HG02840 (cell line): ENCODE measurements around the gene CNBP.
A peak's percentile ranks its signal among the peaks of the same experiment; 100 is the strongest.
"Not testable (repeated sequence)": the region's sequence is repeated elsewhere in the genome, so short reads cannot be mapped to it uniquely, and the experiment has no call there.

ENCODE experiments used
- ATAC-seq: cut with Tn5 transposase; IDR thresholded peaks from one replicate; pipeline ENCODE4 v1.9.1; 2021; ENCODE audit warnings: mild to moderate bottlenecking, moderate library complexity, moderate number of reproducible peaks; ENCODE audit not compliant: unreplicated experiment, low FRiP score

The CNBP gene

DNA sequence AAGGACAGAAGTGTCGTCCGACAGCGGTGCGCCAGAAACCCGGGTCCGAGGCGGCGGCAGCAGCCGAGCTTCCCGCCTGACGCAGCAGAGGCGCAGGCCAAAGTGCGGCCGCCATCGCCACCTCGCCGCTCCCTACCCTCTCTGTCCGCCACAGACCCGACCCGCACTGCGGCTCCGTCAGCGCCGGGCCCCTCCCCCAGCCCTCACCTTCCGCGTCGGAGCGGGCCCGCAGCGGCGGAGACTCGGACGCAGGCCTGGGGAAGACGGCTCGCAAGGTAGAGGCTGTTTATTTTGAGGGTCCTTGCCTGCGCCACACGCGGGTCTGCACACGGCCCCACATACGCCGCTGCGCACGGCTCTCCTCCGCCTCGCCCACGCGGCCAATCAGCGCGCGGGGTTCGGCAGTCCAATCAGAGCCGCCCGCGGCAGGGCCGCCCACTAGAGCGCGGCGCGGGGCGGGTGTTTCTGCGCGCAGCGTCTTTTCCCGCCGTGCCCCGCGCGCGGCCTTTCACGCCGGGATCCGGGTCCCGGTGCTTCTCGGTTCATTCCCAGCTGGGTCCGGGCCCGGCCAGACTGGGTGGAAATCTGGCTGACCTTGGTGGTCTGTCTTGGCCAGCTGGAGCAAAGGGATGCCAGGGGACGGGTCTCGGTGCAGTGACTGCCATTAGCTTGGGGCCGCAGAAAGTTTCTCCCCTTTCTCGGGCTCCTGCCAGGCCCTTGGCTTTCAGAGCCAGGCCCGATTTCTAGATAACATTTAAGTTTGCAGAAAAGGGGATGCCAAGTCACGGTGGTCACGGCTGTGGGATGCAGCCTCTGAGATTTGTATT is at the start of gene CNBP:
Gene CNBP (minus strand): TSS at position 328 of the 827 bp plus-strand sequence. CDS start 12,139 bp downstream, outside the sequence.
- ATAC-seq = peak; percentile 90

DNA sequence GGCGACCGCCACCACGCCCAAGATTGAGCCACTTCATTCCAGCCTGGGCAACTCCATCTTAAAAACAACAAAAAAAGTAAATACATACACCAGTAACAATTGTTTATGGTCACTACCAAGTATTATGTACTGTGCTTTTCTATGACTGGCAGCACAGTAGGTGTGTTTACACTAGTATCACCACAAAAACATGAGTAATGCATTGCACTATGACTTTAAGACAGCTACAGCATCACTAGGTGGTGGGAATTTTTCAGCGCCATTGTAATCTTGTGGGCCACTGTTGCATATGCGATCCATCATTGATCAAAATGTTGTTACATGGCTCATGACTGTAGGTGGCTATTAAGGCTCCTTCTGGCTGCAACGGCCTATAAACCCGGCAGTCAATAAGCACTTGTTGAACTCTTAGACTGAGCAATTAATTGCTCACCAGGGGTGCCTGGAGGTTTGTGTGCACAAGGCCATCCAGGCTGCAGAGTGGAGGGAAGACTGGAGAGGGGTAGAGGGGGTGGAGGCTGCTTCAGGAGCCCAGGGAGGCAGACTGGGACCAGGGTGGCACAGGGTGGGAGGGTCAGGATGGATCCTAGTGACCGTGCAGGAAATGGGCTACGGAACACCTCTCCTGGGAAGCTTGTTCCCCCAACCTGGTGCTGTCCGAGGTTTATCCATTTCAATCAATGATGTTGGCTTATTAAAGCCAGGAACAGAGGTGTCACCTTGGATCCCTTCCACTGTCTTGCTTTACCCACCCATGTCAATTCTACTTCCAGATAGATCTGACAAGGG is 47.8 kb upstream of the CNBP start:
- no peak for ATAC-seq

- no peak for ATAC-seq
Measured at GRCh38 chr3:129230311-129231019, 46.8 kb upstream of the CNBP start.

DNA sequence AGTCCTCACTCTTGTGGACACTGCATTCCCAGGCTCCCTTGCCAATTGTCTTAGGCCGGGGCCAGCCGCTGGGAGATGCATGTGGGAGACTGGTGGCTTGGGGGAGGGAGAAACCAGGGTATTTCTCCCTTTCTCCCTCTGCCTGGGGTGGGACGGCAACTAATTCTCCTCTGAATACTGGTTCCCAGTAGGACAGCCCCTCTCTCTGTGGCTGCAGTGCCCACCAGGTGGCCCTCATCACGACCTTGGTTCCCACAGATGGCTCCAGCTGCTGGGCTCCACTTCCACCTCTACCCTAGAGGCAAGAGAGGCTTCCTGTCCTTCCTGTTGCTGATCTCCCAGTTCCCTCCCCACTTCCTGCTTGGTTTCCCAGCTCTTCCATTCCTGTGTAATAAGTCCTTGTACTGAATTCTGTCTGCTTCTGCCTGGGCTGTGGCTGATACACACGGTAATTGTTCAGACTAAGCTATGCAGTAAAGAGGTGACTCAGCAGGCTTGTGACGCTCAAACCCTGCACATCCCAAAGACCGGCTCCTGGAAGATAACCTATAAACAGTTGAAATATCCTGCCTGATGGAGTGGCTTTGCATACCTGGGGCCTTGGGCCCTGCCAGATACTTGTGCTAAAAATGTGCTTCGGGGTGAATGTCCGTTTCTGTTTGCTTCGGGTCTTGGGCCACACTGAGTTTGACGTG is 45.3 kb upstream of the CNBP start:
- no peak for ATAC-seq

- no peak for ATAC-seq
Measured at GRCh38 chr3:129226374-129226773, 42.7 kb upstream of the CNBP start.

GRCh38 chr3:129224984-129225393 is 41.3 kb upstream of the CNBP start:
- no peak for ATAC-seq

DNA sequence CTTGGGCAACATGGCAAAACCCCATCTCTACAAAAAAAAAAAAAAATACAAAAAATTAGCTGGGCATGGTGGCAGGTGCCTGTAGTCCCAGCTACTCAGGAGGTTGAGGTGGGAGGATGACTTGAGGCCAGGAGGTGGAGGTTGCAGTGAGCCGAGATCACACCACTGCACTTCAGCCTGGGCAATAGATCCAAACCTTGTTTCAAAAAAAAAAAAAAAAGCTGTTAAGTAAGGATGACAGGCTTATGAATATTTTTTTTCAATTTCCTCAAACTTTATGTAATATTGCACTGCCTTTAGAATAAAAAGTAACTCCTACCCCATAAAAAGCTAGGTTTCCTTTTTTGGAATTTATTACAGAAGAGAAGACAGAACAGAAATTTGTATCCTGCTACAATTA is 40.7 kb upstream of the CNBP start:
- ATAC-seq = not testable (repeated sequence)

DNA sequence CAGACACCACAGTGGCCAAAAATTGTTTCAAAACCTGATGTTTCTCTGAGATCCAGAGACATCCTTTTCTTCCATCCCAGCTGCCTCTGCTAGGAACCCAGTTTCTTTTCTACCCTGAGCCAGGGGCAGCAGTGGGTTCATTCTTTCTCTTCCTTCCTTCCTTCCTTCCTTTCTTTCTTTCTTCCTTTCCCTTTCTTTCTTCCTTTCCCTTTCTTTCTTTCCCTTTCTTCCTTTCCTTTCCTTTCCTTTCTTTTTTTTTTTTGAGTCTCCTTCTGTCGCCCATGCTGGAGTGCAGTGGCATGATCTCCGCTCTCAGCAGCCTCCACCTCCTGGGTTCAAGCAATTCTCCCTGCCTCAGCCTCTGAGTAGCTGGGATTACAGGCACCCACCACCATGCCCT is 35.0 kb upstream of the CNBP start:
- no peak for ATAC-seq

DNA sequence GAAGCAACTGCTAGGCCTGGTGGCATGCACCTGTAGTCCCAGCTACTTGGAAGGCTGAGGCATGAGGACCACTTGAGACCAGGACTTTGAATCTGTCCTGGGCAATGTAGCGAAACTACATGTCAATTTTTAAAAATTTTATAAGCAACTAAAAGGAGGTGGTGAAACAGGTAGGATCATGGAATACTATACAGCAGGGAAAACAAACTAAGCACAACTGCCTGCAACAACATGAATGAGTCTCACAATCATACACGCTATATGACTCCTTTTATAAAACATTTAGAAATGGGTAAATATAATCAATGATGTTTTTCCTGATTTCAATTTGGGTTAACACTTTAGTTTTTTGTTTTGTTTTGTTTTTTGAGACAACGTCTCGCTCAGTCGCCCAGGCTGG is 29.5 kb upstream of the CNBP start:
- ATAC-seq = no peak

DNA sequence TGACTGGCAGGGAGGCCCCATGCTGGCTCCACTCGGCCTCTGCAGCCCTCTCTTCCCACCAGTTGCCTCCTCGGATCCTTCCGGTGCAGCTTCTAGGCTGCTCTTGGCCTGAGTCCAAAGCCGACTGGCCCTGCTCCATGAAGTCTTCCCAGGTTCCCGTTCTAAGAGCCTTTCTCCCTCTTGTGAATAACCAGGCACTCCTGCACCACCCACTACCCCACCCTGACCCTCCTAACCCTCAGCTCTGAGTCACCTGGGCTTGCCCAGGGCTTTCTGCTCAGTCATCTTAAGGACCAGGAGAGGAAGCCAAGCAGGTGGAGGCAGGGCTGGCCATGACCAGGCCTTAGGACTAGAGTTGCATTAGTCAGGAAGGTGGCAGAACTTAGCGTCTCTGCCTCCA is 28.1 kb upstream of the CNBP start:
- no peak for ATAC-seq

- no peak for ATAC-seq
Measured at GRCh38 chr3:129211345-129211744, 27.6 kb upstream of the CNBP start.

GRCh38 chr3:129207479-129207878 is 23.8 kb upstream of the CNBP start:
- ATAC-seq = no peak

DNA sequence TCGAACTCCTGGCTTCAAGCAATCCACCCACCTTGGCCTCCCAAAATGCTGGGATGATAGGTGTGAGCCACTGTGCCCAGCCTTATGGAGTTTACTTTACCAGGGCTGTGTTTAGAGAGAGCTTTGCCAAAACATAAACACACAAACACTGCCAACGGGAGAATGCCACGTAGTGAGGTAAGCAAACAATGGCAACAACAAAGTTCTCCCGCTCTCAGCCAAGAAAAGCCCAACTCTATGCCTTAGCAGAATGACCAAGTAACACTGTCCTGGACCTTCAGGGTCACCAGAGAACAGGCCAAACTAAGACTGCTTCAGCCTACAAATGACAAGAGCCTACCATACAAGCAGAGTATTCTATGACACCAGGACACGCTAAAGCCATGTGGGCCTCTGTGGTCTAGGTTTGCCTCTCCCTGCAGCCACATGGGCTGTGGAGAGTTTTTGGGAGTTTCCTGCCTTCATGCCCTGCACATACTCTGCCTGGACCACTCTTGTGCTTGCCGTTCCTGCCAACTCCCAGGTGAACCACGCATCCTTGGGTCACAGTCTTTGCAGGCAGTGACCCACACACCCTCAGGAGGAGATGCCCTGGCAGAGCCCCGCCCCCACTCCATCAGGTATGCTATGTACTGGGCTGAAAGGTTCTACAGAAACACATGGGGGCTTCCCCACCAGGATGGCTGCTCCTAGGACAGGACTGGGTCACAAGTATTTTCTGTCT is 21.6 kb upstream of the CNBP start:
- ATAC-seq = no peak

DNA sequence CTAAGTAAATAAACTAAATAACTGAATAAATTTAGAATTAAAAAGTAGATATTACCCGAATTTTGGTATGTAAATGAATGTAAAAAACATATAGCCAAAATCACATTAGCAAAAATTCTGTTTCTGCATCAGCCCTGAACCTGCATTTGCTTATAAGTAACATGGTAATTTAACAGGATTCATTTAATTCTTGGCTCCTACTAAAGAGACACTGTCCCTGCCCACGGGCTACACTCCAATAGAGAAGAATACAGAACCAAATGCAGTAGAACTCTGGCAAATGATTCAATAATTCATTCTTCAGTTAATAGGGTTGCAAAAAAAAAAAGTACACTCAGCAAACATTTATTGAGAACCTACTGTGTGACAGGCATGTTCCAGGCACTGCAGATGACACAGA is 20.8 kb upstream of the CNBP start:
- no peak for ATAC-seq

- no peak for ATAC-seq
Measured at GRCh38 chr3:129199366-129199765, 15.7 kb upstream of the CNBP start.

DNA sequence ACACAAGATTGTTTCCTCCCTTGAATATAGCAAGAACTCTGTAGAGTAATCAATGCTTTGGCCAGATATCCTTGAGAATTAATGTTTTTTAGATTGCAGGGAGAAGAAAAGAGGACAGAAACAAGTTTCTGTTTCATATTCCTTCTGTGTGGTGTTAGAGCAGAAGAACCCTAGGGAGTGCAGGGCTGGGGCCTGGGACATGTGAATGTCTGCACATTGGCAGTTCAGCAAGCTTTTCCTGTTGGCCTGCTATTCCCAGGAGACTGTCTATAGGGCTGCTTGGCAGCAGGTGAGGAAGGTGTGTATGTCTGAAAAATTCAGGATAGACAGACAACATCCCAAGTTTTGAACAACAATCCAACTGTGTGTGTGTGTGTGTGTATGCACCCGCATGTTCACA is 13.6 kb upstream of the CNBP start:
- ATAC-seq = no peak

GRCh38 chr3:129196601-129197000 is 12.9 kb upstream of the CNBP start:
- ATAC-seq = no peak

GRCh38 chr3:129195731-129196256 is 12.1 kb upstream of the CNBP start:
- ATAC-seq = no peak

GRCh38 chr3:129189793-129190192 is 6.1 kb upstream of the CNBP start:
- ATAC-seq = not testable (repeated sequence)

- ATAC-seq = no peak
Measured at GRCh38 chr3:129187857-129188256, 4.2 kb upstream of the CNBP start.
